Lower leg skin (tissue), 3 donors: Measurements from ENCODE around the gene CTAGE9.
"Not testable (repeated sequence)": the region's sequence is repeated elsewhere in the genome, so short reads cannot be mapped to it uniquely, and the experiment has no call there.

Source experiments
- POLR2A ChIP-seq, 2 donors: fragments of 450-650 bp; IDR thresholded peaks; one replicate each; pipeline ENCODE4 v1.6.1; 2016 to 2017; ENCODE audit warnings: antibody characterized with exemption in 2 of 2, mild to moderate bottlenecking in 1 of 2, moderate library complexity in 1 of 2
- TF ChIP-seq, protein P1 (sequence below), 3 donors: fragments of 450-650 bp; IDR thresholded peaks; one replicate each; pipeline ENCODE4 v1.5.1; 2016; ENCODE audit warnings: antibody characterized with exemption in 3 of 3, mild to moderate bottlenecking in 3 of 3, moderate library complexity in 2 of 3

DNA sequence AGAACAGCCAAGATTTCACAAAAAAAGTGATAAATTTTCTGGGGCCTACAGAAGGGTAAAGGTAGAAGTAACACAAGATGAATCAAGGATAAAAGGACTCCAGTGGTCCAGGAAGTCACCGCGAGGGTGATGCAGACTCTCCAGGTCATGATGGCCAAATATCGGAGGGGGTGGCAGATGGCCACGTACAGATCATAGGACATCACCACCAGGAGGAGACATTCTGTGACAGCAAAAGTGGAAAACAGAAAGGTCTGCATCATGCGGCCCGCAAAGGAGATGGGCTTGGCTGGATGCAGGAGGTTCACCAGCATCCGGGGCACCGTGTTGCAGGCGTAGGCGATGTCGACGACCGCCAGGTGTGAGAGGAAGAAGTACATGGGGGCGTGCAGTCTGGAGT is 10.0 kb downstream of the CTAGE9 start:
- TF ChIP-seq POLR2A (IDR thresholded peaks at IDR 0.05): not testable (repeated sequence)
- TF ChIP-seq, protein P1, sequence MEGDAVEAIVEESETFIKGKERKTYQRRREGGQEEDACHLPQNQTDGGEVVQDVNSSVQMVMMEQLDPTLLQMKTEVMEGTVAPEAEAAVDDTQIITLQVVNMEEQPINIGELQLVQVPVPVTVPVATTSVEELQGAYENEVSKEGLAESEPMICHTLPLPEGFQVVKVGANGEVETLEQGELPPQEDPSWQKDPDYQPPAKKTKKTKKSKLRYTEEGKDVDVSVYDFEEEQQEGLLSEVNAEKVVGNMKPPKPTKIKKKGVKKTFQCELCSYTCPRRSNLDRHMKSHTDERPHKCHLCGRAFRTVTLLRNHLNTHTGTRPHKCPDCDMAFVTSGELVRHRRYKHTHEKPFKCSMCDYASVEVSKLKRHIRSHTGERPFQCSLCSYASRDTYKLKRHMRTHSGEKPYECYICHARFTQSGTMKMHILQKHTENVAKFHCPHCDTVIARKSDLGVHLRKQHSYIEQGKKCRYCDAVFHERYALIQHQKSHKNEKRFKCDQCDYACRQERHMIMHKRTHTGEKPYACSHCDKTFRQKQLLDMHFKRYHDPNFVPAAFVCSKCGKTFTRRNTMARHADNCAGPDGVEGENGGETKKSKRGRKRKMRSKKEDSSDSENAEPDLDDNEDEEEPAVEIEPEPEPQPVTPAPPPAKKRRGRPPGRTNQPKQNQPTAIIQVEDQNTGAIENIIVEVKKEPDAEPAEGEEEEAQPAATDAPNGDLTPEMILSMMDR (IDR thresholded peaks at IDR 0.05): not testable (repeated sequence)
